ENCODE data around the gene PTPRS.

Gene PTPRS

GRCh38 chr19:5355076-5355475 lies 14.5 kb upstream of the PTPRS start:
- DNase-seq (ENCODE audit: low spot score) = no peak

DNA sequence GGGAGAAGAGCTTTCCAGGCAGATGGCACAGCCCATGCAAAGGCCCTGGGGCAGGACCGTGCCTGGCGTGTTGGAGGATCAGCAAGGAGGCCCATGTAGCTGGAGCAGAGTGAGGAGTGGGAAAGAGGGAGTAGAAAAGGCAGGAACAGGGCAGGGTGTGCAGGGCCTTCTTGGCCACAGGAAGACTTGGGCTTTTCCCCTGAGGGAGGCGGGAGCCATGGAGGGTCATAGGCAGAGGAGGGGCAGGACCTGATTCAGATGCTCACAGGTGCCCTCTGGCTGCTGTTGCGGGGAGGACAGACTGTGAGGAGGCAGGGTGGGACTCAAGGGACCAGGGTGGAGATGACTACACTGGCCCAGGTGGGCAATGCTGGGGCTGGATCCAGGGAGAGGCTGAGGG lies 13.8 kb upstream of the PTPRS start:
- DNase-seq (ENCODE audit: low spot score) = no peak

DNA sequence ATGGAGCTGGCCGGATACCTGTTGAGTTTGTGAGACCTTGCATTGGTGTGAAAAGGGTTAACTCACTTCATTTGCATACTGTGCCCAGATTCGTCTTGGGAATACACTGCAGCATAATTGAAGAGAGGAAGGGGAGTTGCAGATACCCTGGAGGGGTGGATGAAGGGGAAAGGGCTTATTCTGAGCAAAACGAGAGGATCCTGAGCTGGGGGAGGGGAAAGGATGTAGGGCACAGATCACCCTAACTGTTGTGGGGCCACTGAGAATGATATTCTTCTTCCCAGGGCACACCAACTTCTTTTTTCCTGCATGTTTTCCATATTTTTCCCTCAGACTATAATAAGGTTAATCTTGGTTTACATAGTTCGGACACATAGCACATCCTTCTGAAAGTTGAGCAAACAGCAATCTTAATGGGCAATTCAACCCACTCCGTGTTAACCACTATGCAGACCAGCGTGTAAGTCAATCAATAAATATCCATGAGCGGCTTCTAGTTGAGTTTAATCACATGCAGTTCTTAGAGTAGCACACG lies 11.7 kb upstream of the PTPRS start:
- DNase-seq (ENCODE audit: low spot score) = no peak

GRCh38 chr19:5351731-5352228 lies 11.2 kb upstream of the PTPRS start:
- no peak for DNase-seq (ENCODE audit: low spot score)

- no peak for DNase-seq (ENCODE audit: low spot score)
These were observed 8.4 kb upstream of the PTPRS start for GRCh38 chr19:5349041-5349440.

DNA sequence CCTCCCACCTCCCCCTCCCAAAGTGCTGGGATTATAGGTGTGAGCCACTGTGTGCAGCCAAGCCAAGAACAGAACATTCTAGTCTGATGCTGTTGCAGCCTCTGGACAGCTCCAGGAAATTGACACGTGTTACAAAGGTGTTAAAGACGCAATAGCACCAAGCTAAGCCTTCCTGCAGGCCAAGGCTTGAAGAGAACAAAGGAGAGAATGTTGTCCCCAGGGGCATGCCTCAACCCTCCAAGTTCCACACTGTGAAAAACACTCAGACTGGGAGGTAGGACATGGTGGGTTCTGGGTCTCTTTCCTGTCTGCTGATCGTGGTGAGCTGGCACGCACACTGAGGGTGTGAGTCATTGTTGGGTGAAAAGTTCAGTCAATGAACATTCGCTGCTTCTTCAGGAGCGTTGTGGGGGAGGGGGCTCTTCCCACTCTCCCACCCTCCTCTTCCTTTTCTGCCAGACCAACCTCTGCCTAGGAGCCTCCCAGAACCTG lies 5.3 kb upstream of the PTPRS start:
- DNase-seq (ENCODE audit: low spot score) = no peak

DNA sequence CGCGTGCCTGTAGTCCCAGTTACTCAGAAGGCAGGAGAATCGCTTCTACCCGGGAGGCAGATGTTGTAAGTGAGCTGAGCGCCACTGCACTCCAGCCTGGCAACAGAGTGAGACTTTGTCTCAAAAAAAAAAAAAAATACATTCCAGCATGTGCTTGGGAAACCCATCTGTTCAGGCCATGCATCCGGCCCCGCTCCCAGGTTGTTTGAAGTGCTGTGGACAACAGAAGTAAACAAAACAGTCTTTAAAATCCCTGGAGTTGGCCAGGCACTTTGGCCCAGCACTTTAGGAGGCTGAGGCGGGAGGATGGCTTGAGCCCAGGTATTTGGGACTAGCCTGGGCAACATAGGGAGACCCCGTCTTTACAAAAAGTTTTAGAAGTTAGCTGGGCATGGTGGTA lies 3.2 kb upstream of the PTPRS start:
- no peak for DNase-seq (ENCODE audit: low spot score)

GRCh38 chr19:5342573-5343201 lies 2.1 kb upstream of the PTPRS start:
- no peak for DNase-seq (ENCODE audit: low spot score)

GRCh38 chr19:5341981-5342380 lies 1.4 kb upstream of the PTPRS start:
- no peak for DNase-seq (ENCODE audit: low spot score)

DNA sequence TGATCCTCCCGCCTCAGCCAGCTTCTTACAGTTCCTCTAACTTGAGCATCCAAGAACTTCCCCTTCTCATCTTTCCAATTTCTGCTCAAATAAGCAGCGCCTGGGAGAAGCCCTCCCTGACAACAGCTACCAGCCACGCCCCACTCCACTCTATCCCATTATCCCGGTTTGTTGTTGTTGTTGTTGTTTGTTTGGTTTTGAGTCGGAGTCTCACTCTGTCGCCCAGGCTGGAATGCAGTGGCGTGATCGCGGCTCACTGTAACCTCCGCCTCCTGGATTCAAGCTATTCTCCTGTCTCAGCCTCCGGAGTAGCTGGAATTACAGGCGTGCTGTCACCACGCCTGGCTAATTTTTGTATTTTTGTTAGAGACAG lies 822 bp upstream of the PTPRS start:
- no peak for DNase-seq (ENCODE audit: low spot score)

DNA sequence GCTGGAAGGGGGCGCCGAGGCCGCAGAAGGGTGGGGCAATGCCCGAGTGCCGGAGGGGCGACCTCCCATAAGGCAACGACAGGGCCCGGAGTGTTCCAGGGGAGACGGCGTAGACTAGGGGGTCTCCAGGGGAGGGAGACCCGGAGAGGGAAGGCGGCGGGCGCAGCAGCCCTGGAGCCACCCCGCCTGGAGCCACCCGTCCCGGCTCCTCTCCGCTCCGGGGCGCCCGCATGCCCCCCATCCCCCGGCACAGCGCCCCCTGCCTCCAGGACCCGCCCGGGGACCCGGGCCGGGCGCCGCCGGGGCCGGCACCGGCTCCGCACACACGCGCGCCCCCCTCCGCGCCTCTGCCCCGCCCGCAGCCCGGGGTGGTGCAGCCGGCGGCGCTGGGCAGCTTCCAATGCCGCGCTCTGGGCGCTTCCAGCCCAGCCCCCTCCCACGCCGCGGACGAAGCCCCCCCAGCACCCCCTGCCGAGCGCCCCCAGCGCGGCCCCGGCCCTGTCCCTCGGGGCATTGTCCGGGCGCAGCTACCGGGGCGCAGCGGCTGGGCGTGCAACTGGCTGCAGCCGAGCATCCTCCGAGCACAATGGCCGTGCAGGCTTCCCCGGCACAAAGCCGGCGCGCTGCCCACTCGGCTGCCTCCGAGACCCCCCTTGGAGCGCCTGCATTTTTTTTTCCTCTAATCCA lies 519 bp downstream of the PTPRS start:
- no peak for DNase-seq (ENCODE audit: low spot score)

- no peak for DNase-seq (ENCODE audit: low spot score)
These were observed 1.2 kb downstream of the PTPRS start for GRCh38 chr19:5339198-5339949.

DNA sequence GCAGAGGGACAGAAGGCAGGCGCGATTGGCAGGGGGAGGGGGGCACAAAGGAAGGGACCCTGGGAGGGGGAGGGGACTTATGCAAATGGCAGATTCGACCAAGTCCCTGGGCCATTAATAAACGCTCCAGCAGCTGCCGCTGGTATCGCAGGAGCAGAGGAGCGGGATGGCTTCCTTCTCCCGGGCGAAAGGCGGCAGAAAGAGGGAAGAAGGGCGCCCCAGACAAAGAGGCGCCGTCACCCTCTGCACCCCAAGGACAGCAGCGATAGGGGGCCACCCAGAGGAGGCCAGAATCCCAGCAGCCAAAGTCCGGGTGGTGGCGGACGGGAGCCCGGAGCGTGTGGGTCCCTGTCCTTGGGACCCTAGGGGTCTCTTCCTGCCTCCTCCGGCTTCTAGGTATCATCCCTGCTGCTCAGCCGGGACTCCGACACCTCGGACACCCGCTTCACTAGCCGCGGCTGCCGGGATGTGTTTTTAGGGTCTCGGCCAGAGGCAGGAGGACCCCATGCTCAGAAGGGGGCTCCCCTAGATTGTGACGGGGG lies 1.9 kb downstream of the PTPRS start:
- DNase-seq (ENCODE audit: low spot score) = no peak

- no peak for DNase-seq (ENCODE audit: low spot score)
These were observed 2.6 kb downstream of the PTPRS start for GRCh38 chr19:5337708-5338655.

DNA sequence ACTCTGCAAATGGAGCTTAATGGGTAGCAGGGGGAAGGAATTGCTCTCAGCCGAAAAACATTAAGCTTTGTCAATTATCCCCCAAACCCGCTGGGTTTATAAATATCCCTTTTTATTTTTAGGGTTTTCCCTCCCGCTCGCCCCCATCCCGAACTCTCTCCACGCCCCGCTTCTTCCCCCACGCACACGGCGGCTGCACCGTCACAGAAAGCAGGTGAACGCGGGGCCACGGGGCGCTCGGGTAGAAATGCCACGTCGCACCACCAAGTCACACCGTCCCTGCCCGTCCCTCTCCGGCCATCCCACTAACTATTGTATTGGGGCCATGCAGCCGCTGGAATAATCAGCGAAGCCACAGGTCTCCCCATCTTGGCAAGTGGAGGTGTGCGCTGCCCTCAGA lies 3.5 kb downstream of the PTPRS start:
- DNase-seq (ENCODE audit: low spot score) = no peak

DNA sequence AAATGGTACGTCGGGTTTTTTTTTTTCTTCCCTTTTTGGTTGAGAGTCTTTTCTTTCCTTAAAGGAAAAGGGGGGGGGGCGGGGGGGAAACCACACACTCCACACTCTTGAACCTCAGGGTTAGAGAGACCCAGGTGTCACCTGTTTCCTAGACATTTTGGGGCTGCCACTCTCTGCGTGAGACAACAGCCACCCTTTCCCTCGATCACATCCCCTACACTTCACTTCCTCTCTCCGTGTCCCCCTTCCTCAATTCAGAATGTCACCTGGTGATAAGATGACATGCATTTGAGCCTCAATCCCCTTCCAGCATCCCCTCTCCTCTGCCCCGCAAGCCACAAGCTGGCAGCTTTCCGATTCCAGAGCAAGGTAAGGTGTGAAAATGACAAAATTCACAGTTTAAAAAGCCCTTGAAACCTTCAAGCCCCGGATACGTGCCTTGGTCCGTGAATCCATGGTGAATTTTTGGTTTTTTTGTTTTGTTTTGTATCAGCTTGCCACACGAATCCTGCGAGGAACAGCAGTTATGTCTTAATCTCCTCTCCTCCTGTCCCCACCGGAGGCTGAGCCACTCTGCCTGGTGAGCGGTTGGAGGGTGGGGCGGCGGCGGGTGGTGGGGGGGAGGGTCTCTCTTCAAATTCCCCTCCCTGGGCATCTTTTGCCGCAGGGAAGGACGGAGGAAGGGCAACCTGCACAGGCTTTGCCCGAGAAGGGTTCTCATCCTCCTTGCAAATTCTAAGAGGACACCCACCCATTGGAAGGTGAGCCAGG lies 4.2 kb downstream of the PTPRS start:
- DNase-seq (ENCODE audit: low spot score) = no peak

DNA sequence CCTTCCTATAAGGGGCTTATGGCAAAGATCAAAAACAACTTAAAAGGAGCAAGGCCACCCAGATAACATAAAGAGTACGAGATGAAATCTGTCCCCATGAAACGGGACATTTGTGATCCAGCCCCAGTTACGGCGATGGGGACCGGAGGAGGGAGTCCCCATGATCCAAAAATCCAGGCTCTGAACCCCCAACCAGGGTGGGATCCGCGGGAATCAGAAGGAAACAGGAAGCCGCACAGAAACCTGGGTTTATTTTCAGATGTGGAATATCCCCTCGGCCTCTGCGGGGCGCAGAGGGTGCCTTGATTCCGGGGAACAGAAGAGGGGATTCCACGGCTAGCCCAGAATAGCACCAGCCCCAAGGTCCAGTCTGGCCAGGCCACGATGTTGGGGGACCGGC lies 5.0 kb downstream of the PTPRS start:
- DNase-seq (ENCODE audit: low spot score) = no peak

- no peak for DNase-seq (ENCODE audit: low spot score)
These were observed 5.7 kb downstream of the PTPRS start for GRCh38 chr19:5334824-5335500.

DNA sequence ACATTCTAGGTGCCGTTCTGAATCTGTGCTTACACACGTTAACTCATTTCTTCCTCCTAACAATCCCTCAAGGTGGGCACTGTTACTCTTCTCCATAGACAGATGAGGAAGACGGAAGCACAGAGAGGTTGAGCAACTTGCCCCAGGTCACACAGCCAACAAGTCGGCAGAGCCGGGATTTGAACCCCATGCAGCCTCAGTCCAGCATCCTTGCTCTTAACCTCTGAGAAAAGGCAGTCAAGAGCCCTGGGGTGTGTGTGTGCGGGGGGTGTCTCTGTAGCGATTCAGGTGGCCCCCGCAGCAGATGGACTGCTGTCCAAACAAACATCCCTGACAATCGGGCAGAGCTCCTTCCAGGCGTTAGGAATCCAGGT lies 6.3 kb downstream of the PTPRS start:
- DNase-seq (ENCODE audit: low spot score) = no peak

All from left forelimb (tissue), 1 donor.